ENCODE data around the gene C11orf21.

The C11orf21 gene

GRCh38 chr11:2321311-2321683, 19.6 kb upstream of the C11orf21 start:
- no peak overlapping the region for H3K27ac ChIP-seq (ENCODE audit: low read depth, low read length)
- H3K4me3 ChIP-seq (ENCODE audit: insufficient read depth, low read length, poor library complexity, severe bottlenecking) = no peak overlapping the region
- H3K9ac ChIP-seq (ENCODE audit: low read length) = no peak overlapping the region
- no peaks in the 10 kb centered on the region for H3K27me3 ChIP-seq (ENCODE audit: low read length)
- no peaks in the 10 kb centered on the region for H3F3A ChIP-seq (ENCODE audit: insufficient read depth)
- H3K36me3 ChIP-seq (ENCODE audit: low read length) = no peaks in the 10 kb centered on the region
- H3K4me2 ChIP-seq (ENCODE audit: low read depth, low read length, poor library complexity, severe bottlenecking) = no peak overlapping the region
- no peaks in the 10 kb centered on the region for H4K20me1 ChIP-seq (ENCODE audit: low read depth, low read length)
- H3K79me2 ChIP-seq (ENCODE audit: insufficient read depth, low read length) = no peaks in the 10 kb centered on the region
- H3K9me3 ChIP-seq (ENCODE audit: insufficient read depth, low read length) = no peaks in the 10 kb centered on the region
- no peaks in the 10 kb centered on the region for H3K9me2 ChIP-seq (replicated peaks; ENCODE audit: insufficient read depth, low read length)
- TF ChIP-seq, protein P1, sequence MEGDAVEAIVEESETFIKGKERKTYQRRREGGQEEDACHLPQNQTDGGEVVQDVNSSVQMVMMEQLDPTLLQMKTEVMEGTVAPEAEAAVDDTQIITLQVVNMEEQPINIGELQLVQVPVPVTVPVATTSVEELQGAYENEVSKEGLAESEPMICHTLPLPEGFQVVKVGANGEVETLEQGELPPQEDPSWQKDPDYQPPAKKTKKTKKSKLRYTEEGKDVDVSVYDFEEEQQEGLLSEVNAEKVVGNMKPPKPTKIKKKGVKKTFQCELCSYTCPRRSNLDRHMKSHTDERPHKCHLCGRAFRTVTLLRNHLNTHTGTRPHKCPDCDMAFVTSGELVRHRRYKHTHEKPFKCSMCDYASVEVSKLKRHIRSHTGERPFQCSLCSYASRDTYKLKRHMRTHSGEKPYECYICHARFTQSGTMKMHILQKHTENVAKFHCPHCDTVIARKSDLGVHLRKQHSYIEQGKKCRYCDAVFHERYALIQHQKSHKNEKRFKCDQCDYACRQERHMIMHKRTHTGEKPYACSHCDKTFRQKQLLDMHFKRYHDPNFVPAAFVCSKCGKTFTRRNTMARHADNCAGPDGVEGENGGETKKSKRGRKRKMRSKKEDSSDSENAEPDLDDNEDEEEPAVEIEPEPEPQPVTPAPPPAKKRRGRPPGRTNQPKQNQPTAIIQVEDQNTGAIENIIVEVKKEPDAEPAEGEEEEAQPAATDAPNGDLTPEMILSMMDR (IDR thresholded peaks at IDR 0.05; ENCODE audit: insufficient read depth, low read length, poor library complexity, severe bottlenecking) = no peak
- H2AFZ ChIP-seq (ENCODE audit: low read depth, low read length, severe bottlenecking) = no peak overlapping the region

DNA sequence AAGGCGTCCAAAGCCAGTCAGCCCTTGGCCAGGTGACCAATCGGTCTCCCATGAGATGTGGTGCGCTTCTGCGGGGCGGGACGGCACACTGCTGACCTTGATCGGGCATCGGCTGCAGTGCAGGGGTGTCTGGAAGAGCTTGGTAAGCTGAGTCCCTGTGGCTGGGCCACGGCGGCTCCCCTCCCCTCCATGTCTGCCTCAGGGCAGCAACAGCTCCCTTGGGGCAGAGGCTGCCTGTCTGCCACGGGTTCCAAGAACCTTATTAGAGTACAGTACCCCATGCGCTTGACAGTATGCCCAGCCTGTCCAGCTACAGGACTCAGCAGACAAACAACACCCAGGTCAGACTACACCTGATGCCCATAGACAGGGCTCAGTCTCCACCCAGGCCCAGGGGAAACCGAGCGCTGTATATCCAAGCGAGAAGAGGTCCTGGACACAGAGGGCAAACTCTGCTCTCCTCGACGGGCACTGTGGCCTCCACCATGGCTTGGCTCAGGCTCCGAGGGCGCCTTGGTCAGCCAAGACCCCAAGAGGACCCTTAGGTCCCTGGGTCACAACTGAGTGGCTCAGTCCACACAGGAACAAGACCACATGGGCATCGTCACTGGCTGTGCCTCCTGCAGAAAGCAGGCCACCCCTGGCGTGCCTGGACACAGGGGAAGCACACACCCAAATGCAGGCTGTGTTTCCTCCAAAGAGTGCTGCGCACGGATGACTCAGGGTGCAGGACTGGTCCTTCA, 19.0 kb upstream of the C11orf21 start:
- Histone ChIP-seq H3K79me2 (ENCODE audit: insufficient read depth, low read length) (no peaks in the 10 kb centered on the region), H3F3A (ENCODE audit: insufficient read depth) (no peaks in the 10 kb centered on the region), H3K27ac (ENCODE audit: low read depth, low read length) (no peak overlapping the region), H3K27me3 (ENCODE audit: low read length) (no peaks in the 10 kb centered on the region), H3K4me3 (ENCODE audit: insufficient read depth, low read length, poor library complexity, severe bottlenecking) (no peak overlapping the region), H3K9me2 (replicated peaks; ENCODE audit: insufficient read depth, low read length) (no peaks in the 10 kb centered on the region), H3K9me3 (ENCODE audit: insufficient read depth, low read length) (no peaks in the 10 kb centered on the region), H3K4me2 (ENCODE audit: low read depth, low read length, poor library complexity, severe bottlenecking) (no peak overlapping the region), H3K36me3 (ENCODE audit: low read length) (no peaks in the 10 kb centered on the region), H3K9ac (ENCODE audit: low read length) (no peak overlapping the region), H2AFZ (ENCODE audit: low read depth, low read length, severe bottlenecking) (no peak overlapping the region), H4K20me1 (ENCODE audit: low read depth, low read length) (no peaks in the 10 kb centered on the region)
- TF ChIP-seq, protein P1 (IDR thresholded peaks at IDR 0.05; ENCODE audit: insufficient read depth, low read length, poor library complexity, severe bottlenecking) = no peak
- no peak for TF ChIP-seq EZH2phosphoT487 (conservative IDR thresholded peaks at IDR 0.05; ENCODE audit: low read length)

DNA sequence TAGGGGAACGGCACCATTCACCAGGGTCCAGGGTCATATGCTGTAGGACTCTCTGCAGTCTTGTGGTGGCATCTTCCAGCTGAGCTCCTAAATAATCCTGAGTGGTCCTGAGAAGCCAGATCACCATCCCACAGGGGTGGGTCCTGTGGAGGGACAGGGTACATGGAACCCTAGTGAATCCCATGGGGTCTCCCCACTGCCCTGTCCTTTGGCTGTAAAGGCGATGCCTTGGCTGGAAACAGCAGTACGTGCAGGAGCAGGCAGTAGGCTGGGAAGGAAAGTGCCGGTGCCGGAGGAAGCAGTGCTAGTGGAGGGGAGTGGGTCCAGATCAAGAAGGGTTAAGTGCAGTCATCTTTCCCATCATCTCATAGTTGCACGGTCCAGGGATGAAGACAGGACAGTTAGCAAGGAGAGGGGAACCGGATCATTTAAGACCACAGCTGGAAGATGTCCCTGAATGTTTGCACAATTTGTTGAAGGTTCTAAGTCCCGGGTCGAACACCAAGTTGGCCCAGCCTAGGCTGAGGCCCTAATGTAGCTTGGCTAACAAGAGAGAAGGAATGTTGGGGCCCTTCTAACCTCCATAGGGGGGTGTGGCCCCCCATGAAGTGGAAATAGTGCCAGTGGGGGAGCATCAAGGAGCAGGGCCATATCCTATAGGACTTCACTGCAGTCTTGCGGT, 18.2 kb upstream of the C11orf21 start:
- TF ChIP-seq EZH2phosphoT487 (conservative IDR thresholded peaks at IDR 0.05; ENCODE audit: low read length) = no peak
- TF ChIP-seq, protein P1 (IDR thresholded peaks at IDR 0.05; ENCODE audit: insufficient read depth, low read length, poor library complexity, severe bottlenecking) = no peak
- no peak overlapping the region for H3K9ac ChIP-seq (ENCODE audit: low read length)
- H2AFZ ChIP-seq (ENCODE audit: low read depth, low read length, severe bottlenecking) = no peak overlapping the region
- no peaks in the 10 kb centered on the region for H4K20me1 ChIP-seq (ENCODE audit: low read depth, low read length)
- H3K4me2 ChIP-seq (ENCODE audit: low read depth, low read length, poor library complexity, severe bottlenecking) = no peak overlapping the region
- H3K27ac ChIP-seq (ENCODE audit: low read depth, low read length) = no peak overlapping the region
- no peaks in the 10 kb centered on the region for H3K79me2 ChIP-seq (ENCODE audit: insufficient read depth, low read length)
- H3K36me3 ChIP-seq (ENCODE audit: low read length) = no peaks in the 10 kb centered on the region
- H3K4me3 ChIP-seq (ENCODE audit: insufficient read depth, low read length, poor library complexity, severe bottlenecking) = no peak overlapping the region
- H3F3A ChIP-seq (ENCODE audit: insufficient read depth) = no peaks in the 10 kb centered on the region
- H3K9me3 ChIP-seq (ENCODE audit: insufficient read depth, low read length) = no peaks in the 10 kb centered on the region
- no peaks in the 10 kb centered on the region for H3K27me3 ChIP-seq (ENCODE audit: low read length)
- no peaks in the 10 kb centered on the region for H3K9me2 ChIP-seq (replicated peaks; ENCODE audit: insufficient read depth, low read length)
